HepG2 (cell line): ENCODE measurements around the gene TRPC4AP. TPM values are rescaled to one million over a fixed set of nuclear protein-coding genes. Genes with fewer than 3 reads are reported as not detected.

Source experiments
- EP300 ChIP-seq, 3 experiments: sonication (generic) in 1 of 3; formaldehyde crosslinking in 1 of 3; IDR thresholded peaks; 2 replicates each; pipeline versions ENCODE4 v1.5.1 to v1.6.1; 2011 to 2020; ENCODE audit warnings: low read depth in 2 of 3, low read length in 2 of 3, borderline replicate concordance in 1 of 3, improper control_type of control experiment in 1 of 3, mild to moderate bottlenecking in 1 of 3, missing genetic modification reagents in 1 of 3, moderate library complexity in 1 of 3
- GPBP1L1 ChIP-seq: sonication (generic); formaldehyde crosslinking; IDR thresholded peaks from 2 replicates; pipeline ENCODE4 v1.5.0; 2020; ENCODE audit warnings: mild to moderate bottlenecking, missing genetic modification reagents
- HMGA1 ChIP-seq: sonication (generic); formaldehyde crosslinking; conservative IDR thresholded peaks from 2 replicates; pipeline ENCODE4 v1.4.0; 2020; ENCODE audit warnings: missing genetic modification reagents
- NFKB2 ChIP-seq: sonication (generic); formaldehyde crosslinking; IDR thresholded peaks from 2 replicates; pipeline ENCODE4 v1.4.0; 2020; ENCODE audit warnings: missing genetic modification reagents, borderline replicate concordance
- NR2F1 ChIP-seq, 2 experiments: fragments of 450-650 bp in 1 of 2; formaldehyde crosslinking in 1 of 2; IDR thresholded peaks; 2 replicates each; pipeline versions ENCODE4 v1.5.0 to v1.6.1; 2016 to 2020; ENCODE audit warnings: mild to moderate bottlenecking in 1 of 2, missing compliant biosample characterization in 1 of 2, missing genetic modification reagents in 1 of 2, moderate library complexity in 1 of 2
- RXRA ChIP-seq: sonication (generic); formaldehyde crosslinking; IDR thresholded peaks from 2 replicates; pipeline ENCODE4 v1.5.1; 2020; ENCODE audit warnings: missing genetic modification reagents
- SNAPC4 ChIP-seq: sonication (generic); formaldehyde crosslinking; IDR thresholded peaks from 2 replicates; pipeline ENCODE4 v1.4.0; 2020; ENCODE audit warnings: mild to moderate bottlenecking, missing genetic modification reagents
- SRSF9 ChIP-seq: fragments of 200-400 bp; formaldehyde crosslinking; IDR thresholded peaks from 2 replicates; pipeline ENCODE4 v1.6.1; 2018; ENCODE audit warnings: borderline replicate concordance, mild to moderate bottlenecking, low read depth, low read length; ENCODE audit not compliant: insufficient read depth, poor library complexity, severe bottlenecking
- TBL1XR1 ChIP-seq: fragments of 150-350 bp; IDR thresholded peaks from 2 replicates; pipeline ENCODE4 v1.6.1; 2014; ENCODE audit warnings: borderline replicate concordance, low read length; ENCODE audit not compliant: partially characterized antibody
- TRAFD1 ChIP-seq: sonication (generic); formaldehyde crosslinking; IDR thresholded peaks from 2 replicates; pipeline ENCODE4 v1.5.1; 2020; ENCODE audit warnings: missing genetic modification reagents, mild to moderate bottlenecking, borderline replicate concordance
- TRIM22 ChIP-seq: fragments of 450-650 bp; IDR thresholded peaks from 2 replicates; pipeline ENCODE4 v1.6.1; 2017
- ZBTB21 ChIP-seq: sonication (generic); formaldehyde crosslinking; IDR thresholded peaks from 2 replicates; pipeline ENCODE4 v1.4.0; 2020; ENCODE audit warnings: missing genetic modification reagents
- ZFP41 ChIP-seq: sonication (generic); formaldehyde crosslinking; IDR thresholded peaks from 2 replicates; pipeline ENCODE4 v1.4.0; 2020; ENCODE audit warnings: mild to moderate bottlenecking, missing genetic modification reagents, borderline replicate concordance
- ZNF256 ChIP-seq: sonication (generic); formaldehyde crosslinking; conservative IDR thresholded peaks from 2 replicates; pipeline ENCODE4 v1.4.0; 2020; ENCODE audit warnings: missing genetic modification reagents
- ZNF263 ChIP-seq: sonication (generic); formaldehyde crosslinking; IDR thresholded peaks from 2 replicates; pipeline ENCODE4 v1.4.0; 2020; ENCODE audit warnings: missing genetic modification reagents
- ZNF777 ChIP-seq: sonication (generic); formaldehyde crosslinking; IDR thresholded peaks from 2 replicates; pipeline ENCODE4 v1.4.0; 2020; ENCODE audit warnings: missing genetic modification reagents
- ZNF781 ChIP-seq: sonication (generic); formaldehyde crosslinking; IDR thresholded peaks from 2 replicates; pipeline ENCODE4 v1.5.1; 2020; ENCODE audit warnings: borderline replicate concordance, mild to moderate bottlenecking, missing genetic modification reagents; ENCODE audit errors: not compliant biosample characterization
- ZNF784 ChIP-seq: sonication (generic); formaldehyde crosslinking; IDR thresholded peaks from 2 replicates; pipeline ENCODE4 v1.5.1; 2020; ENCODE audit warnings: missing genetic modification reagents, mild to moderate bottlenecking, borderline replicate concordance
- polyA plus RNA-seq, 8 experiments: library from polyadenylated mRNA; depleted of rRNA in 3 of 8; stranded (reverse) in 7 of 8; unstranded in 1 of 8; fragments of >200 nt; fragmentation: Illumina TruSeq in 4 of 8; extraction: Trizol in 4 of 8; gene quantifications; 2 replicates each; pipeline versions ENCODE4 v1.2.1 to v1.2.3, GENCODE V29; 2011 to 2016; ENCODE audit warnings: low read depth in 4 of 8, missing spikeins in 1 of 8, mixed read lengths in 1 of 8; ENCODE audit not compliant: insufficient read depth in 1 of 8
- total RNA-seq, 5 experiments: library from RNA; depleted of rRNA; stranded (reverse); fragments of >200 nt; fragmentation: Illumina TruSeq; extraction: Trizol; gene quantifications; 2 replicates each; pipeline ENCODE4 v1.2.3, GENCODE V29; 2016; ENCODE audit warnings: low read depth in 1 of 5

The TRPC4AP gene
- total and polyA plus RNA-seq, 2 of the 13 experiments (the other 11 are each of a cell fraction or from before 2014, with no cell fraction given), result 136 to 137 TPM

DNA sequence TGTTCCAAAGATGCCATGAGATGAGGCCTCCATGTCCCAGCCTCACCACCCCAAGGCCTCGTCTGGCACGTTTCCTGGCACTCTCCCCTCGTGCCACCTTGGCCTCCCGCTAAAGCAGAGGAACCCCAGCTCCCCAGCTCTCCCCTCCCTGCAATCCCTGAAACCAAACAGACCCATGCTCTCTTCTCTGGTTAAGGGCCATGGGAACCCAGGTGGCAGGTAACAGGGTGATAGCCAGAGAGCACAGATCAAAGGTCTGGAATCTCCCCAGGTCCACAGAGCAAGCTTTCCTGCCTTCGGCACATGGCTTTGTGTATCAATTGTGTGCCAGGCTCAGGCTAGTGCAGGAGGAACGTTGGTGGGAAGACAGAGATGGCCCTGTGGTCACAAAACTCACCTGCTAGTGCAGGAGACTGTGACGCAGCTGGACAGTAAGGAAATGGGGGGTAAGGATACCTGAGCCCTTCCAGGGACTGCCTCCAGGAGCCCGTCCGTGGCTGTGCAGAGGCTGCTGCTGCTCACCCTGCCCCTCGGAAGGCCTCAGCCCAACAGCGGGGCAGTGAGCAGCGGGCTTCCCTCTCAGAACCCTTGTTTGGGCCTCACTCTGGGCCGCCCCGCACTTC, 98.0 kb downstream of the TRPC4AP start (continued):
- TF ChIP-seq GPBP1L1 (CRISPR knock-in tag) (no peak), ZNF263 (CRISPR knock-in tag) (no peak), SRSF9 (no peak), TRIM22 (no peak), TRAFD1 (no peak), SNAPC4 (CRISPR knock-in tag) (no peak), RXRA (CRISPR knock-in tag) (peak; percentile 5), ZNF781 (CRISPR knock-in tag) (no peak), TBL1XR1 (no peak), ZFP41 (no peak; the same call in 1 of the 2 replicates), ZNF777 (CRISPR knock-in tag) (no peak), ZBTB21 (CRISPR knock-in tag) (no peak), ZNF256 (CRISPR knock-in tag) (no peak), NR2F1 (CRISPR knock-in tag; IDR thresholded peaks at IDR 0.05) (no peak), ZNF784 (no peak), HMGA1 (CRISPR knock-in tag) (no peak), NFKB2 (peak; percentile 18; the same call in 1 of the 2 replicates), EP300 (IDR thresholded peaks at IDR 0.05; ENCODE audit: low read depth in 2 of 2, low read length in 2 of 2) (peak in 1 of 2 experiments; percentile 57; a peak in 2 of 4 replicates), EP300 (CRISPR knock-in tag; IDR thresholded peaks at IDR 0.05; ENCODE audit: borderline replicate concordance) (no peak)
